HUES6 (cell line): ENCODE data around the gene TMX3.

Experiments
- H3K27ac ChIP-seq: 2 replicates; pipeline ENCODE4 v1.7.0; 2013; ENCODE audit warnings: low read depth, mild to moderate bottlenecking, low read length, inconsistent platforms
- H3K27me3 ChIP-seq: 2 replicates; pipeline ENCODE4 v1.6.1; 2013; ENCODE audit warnings: low read length; ENCODE audit not compliant: control insufficient read depth, insufficient read depth
- H3K36me3 ChIP-seq: 2 replicates; pipeline ENCODE4 v1.6.1; 2013; ENCODE audit warnings: low read length; ENCODE audit not compliant: control insufficient read depth, insufficient read depth
- H3K4me1 ChIP-seq: 2 replicates; pipeline ENCODE4 v1.6.1; 2013; ENCODE audit warnings: low read length; ENCODE audit not compliant: control insufficient read depth, insufficient read depth
- H3K4me3 ChIP-seq: 2 replicates; pipeline ENCODE4 v1.5.1; 2013; ENCODE audit warnings: low read depth, low read length
- H3K9ac ChIP-seq: one replicate; pipeline ENCODE4 v1.6.1; 2013; ENCODE audit warnings: mild to moderate bottlenecking, low read length
- H3K9me3 ChIP-seq: 2 replicates; pipeline ENCODE4 v1.6.1; 2013; ENCODE audit warnings: low read depth, low read length; ENCODE audit not compliant: control insufficient read depth, insufficient read depth

Gene TMX3

DNA sequence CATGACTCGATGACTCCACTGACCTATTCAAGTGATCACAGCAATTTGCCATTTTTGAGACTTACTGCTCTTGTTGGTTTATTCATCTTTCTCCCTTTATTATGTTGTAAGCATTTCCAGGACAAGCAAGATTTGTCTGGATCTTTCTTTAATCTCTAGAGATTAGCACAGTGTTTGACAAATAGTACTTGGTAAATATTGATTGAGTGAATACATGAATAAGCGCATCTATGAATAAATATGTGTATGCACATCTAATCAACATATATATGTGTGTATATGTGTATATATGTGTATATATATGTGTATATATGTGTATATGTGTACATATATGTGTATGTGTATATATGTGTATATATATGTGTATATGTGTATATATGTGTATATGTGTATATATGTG lies 7.3 kb downstream of the TMX3 start:
- Histone ChIP-seq H3K9me3 (no peaks in the 10 kb centered on the region), H3K36me3 (peaks cover 84% of the 10 kb centered on the region), H3K27me3 (no peaks in the 10 kb centered on the region), H3K4me3 (no peak overlapping the region), H3K9ac (no peak overlapping the region), H3K27ac (no peak overlapping the region), H3K4me1 (no peaks in the 10 kb centered on the region)

DNA sequence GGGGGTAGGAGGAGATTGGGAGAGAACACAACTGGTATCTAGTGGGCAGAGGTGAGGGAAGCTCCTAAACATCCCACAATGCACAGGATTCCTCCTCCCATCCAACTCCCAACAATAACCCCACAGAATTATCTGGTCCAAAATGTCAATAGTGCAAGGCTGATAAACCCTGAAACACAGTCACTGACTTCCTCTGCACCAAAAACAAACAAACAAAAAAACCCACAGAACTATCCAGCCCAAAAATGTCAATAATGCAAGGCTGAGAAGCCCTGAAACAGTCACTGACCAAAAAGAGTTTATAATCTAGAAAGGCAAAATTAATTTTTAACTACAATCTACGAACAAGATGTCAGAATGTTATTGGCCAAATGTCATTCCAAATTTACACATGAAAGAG lies 9.8 kb downstream of the TMX3 start:
- Histone ChIP-seq H3K4me1 (no peaks in the 10 kb centered on the region), H3K27me3 (no peaks in the 10 kb centered on the region), H3K4me3 (no peak overlapping the region), H3K9me3 (no peaks in the 10 kb centered on the region), H3K36me3 (peaks cover 67% of the 10 kb centered on the region), H3K9ac (no peak overlapping the region), H3K27ac (no peak overlapping the region)

DNA sequence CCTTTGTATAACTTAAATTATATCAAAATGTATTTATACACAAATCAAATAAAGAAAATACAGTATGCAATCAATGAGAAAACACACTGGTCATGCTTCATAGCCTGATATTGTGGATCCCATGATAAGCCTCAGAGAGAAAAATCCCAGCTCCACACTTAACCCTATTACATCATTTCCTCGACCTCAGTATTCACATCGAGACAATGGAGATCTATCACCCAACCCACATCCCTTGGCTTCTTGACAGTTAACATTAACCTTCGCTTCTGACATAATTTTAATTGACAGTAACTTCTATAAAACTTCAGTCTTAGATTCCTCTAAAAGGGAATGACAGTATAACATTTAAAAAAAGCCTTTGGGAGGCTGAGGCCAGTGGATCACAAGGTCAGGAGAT lies 11.6 kb downstream of the TMX3 start:
- Histone ChIP-seq H3K4me3 (no peak overlapping the region), H3K4me1 (no peaks in the 10 kb centered on the region), H3K9ac (no peak overlapping the region), H3K9me3 (no peaks in the 10 kb centered on the region), H3K27ac (no peak overlapping the region), H3K36me3 (peaks cover 53% of the 10 kb centered on the region), H3K27me3 (no peaks in the 10 kb centered on the region)

DNA sequence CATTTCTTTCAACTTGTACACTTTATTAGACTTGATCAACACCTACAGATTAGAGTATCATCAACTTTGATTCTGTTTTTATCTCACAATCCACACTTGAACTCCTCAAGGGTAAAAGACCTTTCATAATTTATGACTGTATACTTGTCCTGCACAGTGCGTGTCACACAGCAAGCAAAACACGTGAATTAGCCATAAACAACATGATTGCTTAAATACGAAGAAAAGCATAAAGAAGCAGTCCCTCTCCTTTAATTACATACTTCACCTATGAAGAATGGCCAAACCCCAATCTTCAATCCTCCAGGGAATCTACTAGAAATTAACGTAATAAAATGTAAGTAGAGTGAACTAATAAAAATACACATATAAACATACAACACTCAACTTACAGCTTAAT lies 13.6 kb downstream of the TMX3 start:
- peaks cover 52% of the 10 kb centered on the region for H3K36me3 ChIP-seq

DNA sequence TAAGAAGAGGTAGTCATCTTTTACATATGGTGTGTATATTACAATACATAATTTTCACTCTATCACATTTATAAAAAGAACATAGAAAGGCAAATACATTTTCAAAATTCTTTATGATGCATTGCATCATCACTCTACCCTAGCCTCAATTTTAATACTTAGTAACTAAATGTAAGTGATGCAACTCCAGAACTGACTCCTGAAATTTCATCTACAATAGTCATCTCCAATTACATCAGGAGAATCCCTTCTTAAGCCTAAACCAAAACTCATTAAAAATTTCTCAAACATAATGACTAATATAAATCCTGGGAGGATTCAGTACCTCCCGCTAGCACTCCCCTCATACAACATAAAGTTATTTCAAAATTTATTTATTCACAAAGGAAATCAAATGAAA lies 15.9 kb downstream of the TMX3 start:
- no peaks in the 10 kb centered on the region for H3K9me3 ChIP-seq
- H3K27me3 ChIP-seq = no peaks in the 10 kb centered on the region
- no peaks in the 10 kb centered on the region for H3K4me1 ChIP-seq
- no peak overlapping the region for H3K4me3 ChIP-seq
- H3K27ac ChIP-seq = no peak overlapping the region
- peaks cover 53% of the 10 kb centered on the region for H3K36me3 ChIP-seq
- H3K9ac ChIP-seq = no peak overlapping the region

More for the DNA sequence above, 13.6 kb downstream of the TMX3 start:
- Histone ChIP-seq H3K27ac (no peak overlapping the region), H3K4me1 (no peaks in the 10 kb centered on the region), H3K9me3 (no peaks in the 10 kb centered on the region), H3K9ac (no peak overlapping the region), H3K4me3 (no peak overlapping the region), H3K27me3 (no peaks in the 10 kb centered on the region)

DNA sequence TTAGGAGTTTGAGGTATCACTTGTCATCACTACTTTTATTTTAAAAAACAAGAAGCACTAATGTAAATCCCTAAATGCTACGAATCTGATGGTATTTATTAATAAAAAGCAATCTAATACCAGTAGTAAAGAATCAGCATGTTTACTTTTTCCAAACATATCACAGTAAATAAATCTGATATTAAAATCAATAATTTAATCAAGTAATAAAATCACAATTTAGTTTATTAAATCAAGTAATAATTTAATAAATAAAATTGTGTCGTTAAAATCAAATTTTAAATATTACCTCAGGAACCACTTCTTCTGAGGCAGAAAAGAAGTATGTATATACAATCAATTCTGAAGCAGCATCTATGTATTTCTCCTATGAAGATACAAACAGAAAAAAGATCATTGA lies 18.0 kb downstream of the TMX3 start:
- Histone ChIP-seq H3K27me3 (no peaks in the 10 kb centered on the region), H3K4me1 (no peaks in the 10 kb centered on the region), H3K4me3 (no peak overlapping the region), H3K27ac (no peak overlapping the region), H3K9ac (no peak overlapping the region), H3K9me3 (no peaks in the 10 kb centered on the region), H3K36me3 (peaks cover 58% of the 10 kb centered on the region)

DNA sequence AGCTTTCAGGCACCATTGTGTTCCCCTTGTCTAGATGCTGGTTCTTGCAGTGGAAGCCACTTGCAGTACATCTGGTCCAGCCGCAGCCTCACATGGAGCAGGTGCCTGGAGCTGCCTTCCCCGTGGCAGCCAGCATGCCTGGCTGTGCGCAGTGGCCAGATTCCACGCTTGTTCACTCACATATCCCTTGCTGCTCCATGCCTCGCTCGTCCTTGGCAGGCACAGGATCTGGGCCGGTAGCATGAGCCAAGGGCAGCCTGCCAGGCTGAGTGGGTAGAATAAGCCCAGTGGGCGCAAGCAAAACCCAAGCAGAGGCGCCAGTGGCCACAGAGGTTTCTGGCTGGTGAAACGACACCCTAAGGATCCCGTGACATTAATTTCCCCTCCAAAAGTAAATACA lies 20.6 kb downstream of the TMX3 start:
- Histone ChIP-seq H3K27ac (no peak overlapping the region), H3K9me3 (no peaks in the 10 kb centered on the region), H3K4me3 (no peak overlapping the region), H3K4me1 (no peaks in the 10 kb centered on the region), H3K27me3 (no peaks in the 10 kb centered on the region), H3K36me3 (peaks cover 76% of the 10 kb centered on the region), H3K9ac (no peak overlapping the region)

DNA sequence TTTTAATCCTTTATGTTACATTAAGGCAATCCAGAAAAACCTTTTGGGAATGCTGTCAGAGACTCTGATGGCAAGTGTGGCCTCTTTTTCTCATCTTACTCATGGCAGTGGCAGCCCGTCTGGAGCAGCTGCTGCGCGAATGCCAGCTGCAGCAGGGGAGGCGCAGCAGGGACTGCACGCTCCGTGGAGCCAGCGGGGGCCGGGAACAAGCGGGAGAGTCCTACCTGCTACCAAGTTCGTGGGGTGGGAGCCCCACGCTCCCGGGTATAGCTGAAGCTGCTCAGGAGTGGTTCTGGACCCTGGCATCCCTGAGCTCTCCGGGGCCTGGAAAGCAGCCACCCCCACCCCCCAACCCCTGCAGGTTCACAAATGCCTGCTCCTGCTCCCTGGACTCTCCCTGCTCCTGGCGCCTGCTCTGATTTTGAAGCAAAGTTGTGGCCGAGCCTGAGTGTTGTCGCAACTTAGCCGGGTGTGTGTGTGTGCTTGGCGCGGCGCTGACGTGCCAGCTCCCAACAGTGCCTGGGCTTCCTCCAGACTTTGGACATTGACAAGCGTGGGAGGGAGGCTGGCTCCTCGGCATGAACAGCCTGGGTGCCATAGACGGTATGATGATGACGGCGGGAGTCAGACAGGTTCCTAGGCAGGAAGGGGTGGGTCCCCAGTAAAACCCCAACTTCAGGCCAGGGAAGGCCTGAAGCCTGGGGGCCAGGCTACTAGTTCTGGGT lies 21.7 kb downstream of the TMX3 start:
- Histone ChIP-seq H3K27me3 (no peaks in the 10 kb centered on the region), H3K4me3 (no peak overlapping the region), H3K27ac (no peak overlapping the region), H3K9me3 (no peaks in the 10 kb centered on the region), H3K36me3 (peaks cover 78% of the 10 kb centered on the region), H3K4me1 (no peaks in the 10 kb centered on the region), H3K9ac (no peak overlapping the region)

DNA sequence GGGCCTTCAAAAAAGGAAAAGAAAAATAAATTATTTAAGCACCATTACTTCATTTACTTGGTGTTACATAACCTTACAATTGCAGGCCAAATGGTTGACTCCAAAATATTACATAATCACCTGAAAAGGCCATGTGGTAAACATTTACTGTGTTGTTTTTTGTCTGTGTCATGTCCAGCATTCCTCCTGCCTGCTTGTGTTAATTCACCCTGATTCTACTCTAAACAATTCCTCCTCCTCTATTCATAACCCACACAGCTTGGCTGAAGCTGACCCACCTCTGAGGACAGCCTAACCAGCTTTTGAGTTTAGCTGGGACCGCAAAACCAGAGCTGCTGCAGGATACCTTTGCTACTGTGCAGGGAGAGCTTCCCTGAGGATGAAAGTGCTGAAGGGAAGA lies 35.4 kb downstream of the TMX3 start:
- Histone ChIP-seq H3K4me1 (no peaks in the 10 kb centered on the region), H3K27me3 (no peaks in the 10 kb centered on the region), H3K4me3 (no peak overlapping the region), H3K36me3 (peaks cover 74% of the 10 kb centered on the region), H3K9ac (no peak overlapping the region), H3K27ac (no peak overlapping the region), H3K9me3 (no peaks in the 10 kb centered on the region)

DNA sequence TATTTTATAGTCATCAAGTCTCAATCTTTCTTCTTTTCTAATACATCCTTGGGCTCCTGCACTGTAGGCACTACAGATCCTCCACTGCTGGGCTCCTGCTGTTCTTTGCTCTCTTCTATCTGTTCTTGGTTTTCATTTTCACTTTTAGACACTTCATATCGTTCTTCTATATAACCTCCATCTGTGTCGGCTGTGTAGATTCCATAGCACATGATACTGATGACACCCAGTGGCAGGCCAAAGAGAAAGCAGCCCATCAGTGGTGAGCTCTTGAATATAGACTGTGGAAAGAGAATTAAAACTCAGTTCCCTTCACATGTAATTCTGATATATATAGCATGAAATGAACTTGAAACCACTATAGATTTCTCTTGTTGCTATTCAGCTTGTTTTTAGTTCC lies 38.0 kb downstream of the TMX3 start:
- Histone ChIP-seq H3K9me3 (no peaks in the 10 kb centered on the region), H3K4me1 (no peaks in the 10 kb centered on the region), H3K4me3 (no peak overlapping the region), H3K27me3 (no peaks in the 10 kb centered on the region), H3K36me3 (peaks cover 57% of the 10 kb centered on the region), H3K9ac (no peak overlapping the region), H3K27ac (no peak overlapping the region)

DNA sequence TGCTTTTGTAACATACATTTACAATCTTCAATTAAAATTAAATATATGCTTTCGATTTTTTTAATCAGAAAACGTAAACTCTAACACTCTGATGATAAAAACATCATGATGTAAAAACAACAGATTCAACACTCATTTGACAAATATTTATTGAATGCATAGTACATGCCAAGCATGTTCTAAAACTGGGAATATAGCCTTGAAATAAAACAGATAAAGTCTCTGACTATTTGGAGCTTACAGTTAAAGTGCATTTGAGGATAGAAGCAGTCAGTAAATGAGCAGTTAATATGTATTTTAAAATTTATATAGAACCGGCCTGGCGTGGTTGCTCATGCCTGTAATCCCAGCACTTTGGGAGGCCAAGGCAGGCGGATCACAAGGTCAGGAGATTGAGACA lies 47.8 kb downstream of the TMX3 start:
- Histone ChIP-seq H3K4me3 (no peak overlapping the region), H3K27ac (no peak overlapping the region)

DNA sequence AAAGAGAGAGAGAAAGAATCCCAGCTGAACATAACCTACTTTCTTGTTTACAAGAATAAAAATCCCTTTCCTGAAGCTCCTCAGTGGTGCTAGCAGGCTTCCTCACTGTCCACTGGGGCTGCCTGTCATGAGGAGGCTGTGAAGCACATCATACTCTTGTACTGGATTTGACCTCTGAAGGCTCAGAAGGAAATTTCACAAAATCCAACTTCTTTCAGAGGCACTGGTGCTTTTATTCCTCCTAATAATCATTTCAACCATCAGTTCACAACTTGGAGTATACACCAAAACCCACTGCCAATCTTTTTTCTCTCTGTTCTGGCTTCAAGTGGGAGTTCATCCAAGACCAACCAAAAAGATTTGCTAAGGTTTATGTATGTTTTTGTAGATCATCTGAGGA lies 48.5 kb downstream of the TMX3 start:
- H3K9me3 ChIP-seq = no peaks in the 10 kb centered on the region
- H3K4me1 ChIP-seq = no peaks in the 10 kb centered on the region
- no peaks in the 10 kb centered on the region for H3K36me3 ChIP-seq
- H3K27me3 ChIP-seq = no peaks in the 10 kb centered on the region
- no peak overlapping the region for H3K27ac ChIP-seq
- no peak overlapping the region for H3K4me3 ChIP-seq
- H3K9ac ChIP-seq = no peak overlapping the region

More for the DNA sequence above, 47.8 kb downstream of the TMX3 start:
- no peaks in the 10 kb centered on the region for H3K9me3 ChIP-seq
- no peaks in the 10 kb centered on the region for H3K27me3 ChIP-seq
- no peak overlapping the region for H3K9ac ChIP-seq
- H3K36me3 ChIP-seq = no peaks in the 10 kb centered on the region
- no peaks in the 10 kb centered on the region for H3K4me1 ChIP-seq
